ENCODE measurements around the gene ACOX3.
A peak's percentile ranks its signal among the peaks of the same experiment; 100 is the strongest.

Gene ACOX3

GRCh38 chr4:8400632-8401325 lies 39.7 kb downstream of the ACOX3 start:
- no peak for DNase-seq
- TF ChIP-seq GATA1 (IDR thresholded peaks at IDR 0.05; ENCODE audit: low read depth, low read length), result no peak
- TF ChIP-seq POLR2A (IDR thresholded peaks at IDR 0.05; ENCODE audit: low read length), result no peak

DNA sequence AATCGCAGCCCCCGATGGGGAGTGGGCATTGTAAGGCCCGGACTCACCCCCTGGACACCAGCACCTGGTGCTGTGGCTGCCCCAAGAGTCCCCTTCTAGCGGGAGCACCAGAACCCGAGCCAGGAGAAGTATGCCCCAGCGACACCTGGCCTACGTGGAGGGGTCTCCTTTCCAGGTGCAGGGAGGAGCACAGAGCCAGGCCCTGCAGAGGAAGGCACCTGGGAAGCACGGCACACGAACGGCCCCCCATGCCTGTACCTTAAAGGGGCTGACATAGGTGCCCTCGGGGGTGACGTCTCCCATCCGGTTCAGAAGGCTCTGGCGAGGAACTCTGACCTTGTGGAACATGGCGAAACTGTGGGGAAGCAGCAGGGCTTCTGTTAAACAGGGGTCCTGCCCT lies 41.2 kb downstream of the ACOX3 start:
- DNase-seq, result no peak
- TF ChIP-seq POLR2A (IDR thresholded peaks at IDR 0.05; ENCODE audit: low read length) (no peak), GATA1 (IDR thresholded peaks at IDR 0.05; ENCODE audit: low read depth, low read length) (no peak)

- no peak for DNase-seq
- TF ChIP-seq GATA1 (IDR thresholded peaks at IDR 0.05; ENCODE audit: low read depth, low read length) (no peak), POLR2A (IDR thresholded peaks at IDR 0.05; ENCODE audit: low read length) (no peak)
Measured at GRCh38 chr4:8398347-8398746, 42.2 kb downstream of the ACOX3 start.

DNA sequence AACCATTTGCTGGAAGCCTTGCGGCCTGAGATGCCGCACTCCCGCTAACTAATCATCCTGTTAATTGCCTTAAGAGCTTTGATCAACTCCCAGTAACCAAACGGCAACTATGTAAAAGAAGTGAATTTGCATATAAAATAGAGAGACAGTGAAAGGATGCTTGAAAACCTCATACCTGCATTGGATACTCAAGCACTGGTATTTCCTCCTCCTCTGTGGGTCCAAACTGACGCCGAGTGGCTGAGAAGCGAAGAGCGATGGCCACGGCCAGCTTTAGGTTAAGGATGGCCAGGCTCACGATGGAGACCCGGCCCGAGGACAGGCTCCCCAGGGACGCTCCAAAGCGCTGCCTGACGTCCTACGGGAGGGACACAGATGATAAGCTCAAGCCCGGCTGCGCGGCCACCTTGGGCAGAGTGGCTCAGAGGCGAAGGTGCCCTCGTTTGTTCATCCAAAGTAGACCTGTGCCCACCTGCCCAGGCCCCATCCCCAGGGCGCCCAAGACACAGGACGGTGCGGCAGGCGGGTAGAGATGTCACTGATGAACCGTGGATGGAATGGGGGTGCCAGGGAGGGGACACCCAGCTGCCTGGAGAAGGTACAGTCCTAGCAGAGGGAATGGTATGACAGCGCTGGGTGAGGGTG lies 43.6 kb downstream of the ACOX3 start:
- DNase-seq, result no peak
- TF ChIP-seq POLR2A (IDR thresholded peaks at IDR 0.05; ENCODE audit: low read length), result no peak
- no peak for TF ChIP-seq GATA1 (IDR thresholded peaks at IDR 0.05; ENCODE audit: low read depth, low read length)

- DNase-seq, result no peak
- no peak for TF ChIP-seq GATA1 (IDR thresholded peaks at IDR 0.05; ENCODE audit: low read depth, low read length)
Measured at GRCh38 chr4:8395504-8396296, 44.8 kb downstream of the ACOX3 start.

DNA sequence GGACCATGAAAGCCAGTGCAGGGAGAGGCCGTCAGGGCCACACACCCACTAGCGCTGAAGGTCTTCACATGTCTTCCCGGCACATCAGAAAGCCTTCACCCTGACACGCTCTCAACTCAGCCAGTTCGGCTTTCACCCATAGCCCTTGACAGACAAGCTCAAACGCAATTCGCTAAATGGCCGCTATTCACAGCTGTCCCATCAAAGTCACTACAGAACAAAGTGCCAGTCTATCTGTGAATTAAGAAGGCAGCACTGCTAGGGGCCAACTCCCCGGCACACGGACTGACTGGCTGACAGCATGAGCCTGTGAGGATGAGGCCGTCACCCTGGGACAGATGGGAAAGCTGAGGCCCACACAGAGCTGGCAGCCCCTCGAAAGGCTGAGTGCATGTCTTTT lies 45.7 kb downstream of the ACOX3 start:
- DNase-seq, result no peak
- TF ChIP-seq POLR2A (IDR thresholded peaks at IDR 0.05; ENCODE audit: low read length) (no peak), GATA1 (IDR thresholded peaks at IDR 0.05; ENCODE audit: low read depth, low read length) (no peak)

- TF ChIP-seq POLR2A (IDR thresholded peaks at IDR 0.05; ENCODE audit: low read length), result no peak
- no peak for TF ChIP-seq GATA1 (IDR thresholded peaks at IDR 0.05; ENCODE audit: low read depth, low read length)
- no peak for DNase-seq
Measured at GRCh38 chr4:8394061-8394519, 46.4 kb downstream of the ACOX3 start.

DNA sequence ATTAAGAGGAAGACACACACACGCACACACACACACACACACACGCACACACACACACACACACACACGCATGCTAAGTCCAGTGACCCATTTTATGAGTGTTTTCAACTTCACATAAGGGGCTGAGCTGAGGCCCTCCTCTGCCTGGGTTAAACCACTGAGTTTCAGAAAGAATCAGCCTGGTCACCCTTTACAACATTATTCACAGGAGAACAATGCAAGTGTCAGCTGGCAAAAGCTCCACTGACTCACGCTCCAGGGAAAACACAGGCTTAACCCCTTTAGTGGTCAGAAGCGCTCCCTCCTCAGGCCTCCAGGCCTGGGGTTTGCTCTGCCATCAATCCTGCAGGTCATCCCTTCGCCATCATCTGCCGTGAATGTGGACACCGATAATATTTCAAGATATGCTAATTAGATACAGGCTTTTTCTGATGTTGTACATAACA lies 46.9 kb downstream of the ACOX3 start:
- no peak for DNase-seq
- TF ChIP-seq POLR2A (IDR thresholded peaks at IDR 0.05; ENCODE audit: low read length) (no peak), GATA1 (IDR thresholded peaks at IDR 0.05; ENCODE audit: low read depth, low read length) (no peak)

DNA sequence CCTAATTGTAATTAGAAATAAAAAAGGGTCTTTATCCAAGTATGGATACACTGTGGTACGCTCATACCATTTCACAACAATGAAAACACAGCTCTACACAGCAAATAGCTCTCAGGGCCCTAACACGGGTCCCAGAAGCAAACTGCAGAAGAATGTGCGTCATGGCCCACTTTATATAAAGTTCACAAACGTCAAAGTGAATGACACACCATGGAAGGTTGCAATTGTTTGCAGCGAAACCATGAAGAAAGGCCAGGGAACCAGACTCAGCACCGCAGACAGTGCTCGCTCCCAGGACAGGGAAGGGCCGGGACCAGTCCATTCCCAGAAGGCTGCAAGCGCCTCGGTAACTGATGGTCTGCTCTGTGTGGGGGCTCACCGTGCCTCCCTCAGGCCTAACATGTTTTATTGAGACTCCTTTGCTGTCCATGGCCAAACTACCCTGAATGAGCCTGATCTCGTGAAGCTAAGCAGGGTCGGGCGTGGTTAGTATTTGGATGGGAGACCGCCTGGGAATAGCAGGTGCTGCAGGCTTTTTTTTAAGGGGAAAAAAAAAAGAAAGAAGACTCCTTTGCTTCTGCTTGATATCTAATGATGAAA lies 47.8 kb downstream of the ACOX3 start:
- TF ChIP-seq POLR2A (IDR thresholded peaks at IDR 0.05; ENCODE audit: low read length) (no peak), GATA1 (IDR thresholded peaks at IDR 0.05; ENCODE audit: low read depth, low read length) (no peak)
- peak in 1 of 2 experiments; percentile 5 for DNase-seq

- no peak for TF ChIP-seq GATA1 (IDR thresholded peaks at IDR 0.05; ENCODE audit: low read depth, low read length)
- no peak for TF ChIP-seq POLR2A (IDR thresholded peaks at IDR 0.05; ENCODE audit: low read length)
- DNase-seq, result no peak
Measured at GRCh38 chr4:8391972-8392371, 48.6 kb downstream of the ACOX3 start.

DNA sequence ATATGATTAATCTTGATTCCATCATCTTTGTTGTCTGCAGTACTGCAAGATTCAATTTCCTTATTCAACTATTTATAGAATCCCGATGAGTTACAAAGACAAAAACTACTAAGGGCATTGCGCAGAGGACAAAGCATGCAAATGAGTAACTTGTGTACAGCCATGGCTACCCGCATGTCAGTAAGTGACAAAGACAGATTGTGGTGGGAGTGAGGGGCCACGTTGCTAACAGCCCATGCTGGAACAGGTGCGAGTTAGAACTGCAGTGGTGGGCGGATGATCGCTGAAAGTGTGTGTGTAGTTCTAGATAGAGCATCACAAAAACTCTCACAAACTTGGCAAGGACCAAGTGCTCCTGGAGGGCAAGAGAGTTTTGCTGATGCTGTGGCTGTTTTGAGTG lies 49.5 kb downstream of the ACOX3 start:
- no peak for DNase-seq
- no peak for TF ChIP-seq GATA1 (IDR thresholded peaks at IDR 0.05; ENCODE audit: low read depth, low read length)

DNA sequence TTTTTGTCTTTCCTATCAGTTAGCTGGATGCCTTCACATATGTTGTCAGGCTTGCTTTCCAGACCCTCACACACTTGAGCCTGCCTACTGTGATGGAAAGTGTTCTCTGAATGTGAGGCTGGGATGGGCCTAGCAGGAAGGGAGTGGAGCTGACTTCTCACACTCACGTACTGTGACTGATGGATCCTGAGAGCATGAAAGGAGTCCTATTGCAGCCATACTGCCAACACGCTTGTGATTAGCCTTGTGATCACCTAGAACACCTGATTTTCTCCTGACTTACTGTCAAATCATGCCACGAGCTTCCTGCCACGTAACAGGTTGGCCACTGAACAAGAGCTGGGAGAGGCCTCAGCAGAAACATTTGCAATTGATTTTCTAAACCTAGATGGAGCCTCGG lies 49.9 kb downstream of the ACOX3 start:
- DNase-seq, result no peak
- TF ChIP-seq POLR2A (IDR thresholded peaks at IDR 0.05; ENCODE audit: low read length) (no peak), GATA1 (IDR thresholded peaks at IDR 0.05; ENCODE audit: low read depth, low read length) (no peak)

DNA sequence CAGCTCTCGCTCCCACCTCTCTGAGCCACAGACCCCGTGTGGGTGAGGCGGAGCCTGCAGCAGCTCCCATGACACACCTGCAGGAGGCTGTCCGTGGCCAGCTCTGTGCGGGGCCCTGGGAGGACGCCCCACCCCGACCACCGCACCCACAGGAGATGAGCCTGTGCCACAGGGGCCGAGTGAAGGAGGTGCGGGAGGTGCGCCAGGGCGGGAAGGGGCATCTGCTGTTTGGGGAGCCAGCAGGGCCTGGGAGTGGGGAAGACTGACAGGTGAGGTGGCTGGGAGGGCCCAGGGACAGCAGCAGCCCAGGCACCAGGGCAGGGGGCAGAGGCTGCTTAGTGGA lies 52.0 kb downstream of the ACOX3 start:
- no peak for DNase-seq
- no peak for TF ChIP-seq GATA1 (IDR thresholded peaks at IDR 0.05; ENCODE audit: low read depth, low read length)
- TF ChIP-seq POLR2A (IDR thresholded peaks at IDR 0.05; ENCODE audit: low read length), result no peak

Measured in erythroblast (primary cell).